GM23248 (cell line): Measurements from ENCODE around the gene ZNF174. TPM values are rescaled to one million over a fixed set of nuclear protein-coding genes. Genes with fewer than 3 reads are reported as not detected.

Experiments
- DNase-seq: peaks from one replicate; pipeline ENCODE4 v3.0.0-alpha.2; 2015
- H2AFZ ChIP-seq: fragments of 200-600 bp; sonication (generic); 2 replicates; pipeline ENCODE4 v1.6.1; 2016; ENCODE audit warnings: antibody characterized with exemption
- H3F3A ChIP-seq: fragments of 200-600 bp; sonication (generic); 2 replicates; pipeline ENCODE4 v1.6.1; 2016; ENCODE audit warnings: mild to moderate bottlenecking, antibody characterized with exemption, mixed run types; ENCODE audit not compliant: insufficient read depth
- H3K27ac ChIP-seq: fragments of 200-600 bp; sonication (generic); 2 replicates; pipeline ENCODE4 v1.5.1; 2016; ENCODE audit warnings: mild to moderate bottlenecking
- H3K27me3 ChIP-seq: fragments of 200-600 bp; sonication (generic); replicated peaks from 2 replicates; pipeline ENCODE4 v1.6.1; 2016; ENCODE audit warnings: mild to moderate bottlenecking; ENCODE audit not compliant: insufficient read depth
- H3K36me3 ChIP-seq: fragments of 200-600 bp; sonication (generic); 2 replicates; pipeline ENCODE4 v1.6.1; 2016; ENCODE audit warnings: low read depth, mild to moderate bottlenecking
- H3K4me1 ChIP-seq: fragments of 200-600 bp; sonication (generic); 2 replicates; pipeline ENCODE4 v1.6.1; 2016; ENCODE audit warnings: mild to moderate bottlenecking; ENCODE audit not compliant: insufficient read depth
- H3K4me2 ChIP-seq: fragments of 200-600 bp; sonication (generic); one replicate; pipeline ENCODE4 v1.6.1; 2016; ENCODE audit warnings: mild to moderate bottlenecking; ENCODE audit not compliant: unreplicated experiment
- H3K4me3 ChIP-seq: fragments of 200-600 bp; sonication (generic); 2 replicates; pipeline ENCODE4 v1.5.1; 2016; ENCODE audit warnings: mild to moderate bottlenecking
- H3K79me2 ChIP-seq: fragments of 200-600 bp; sonication (generic); 2 replicates; pipeline ENCODE4 v1.6.1; 2016; ENCODE audit warnings: mild to moderate bottlenecking; ENCODE audit not compliant: insufficient read depth
- H3K9ac ChIP-seq: fragments of 200-600 bp; sonication (generic); 2 replicates; pipeline ENCODE4 v1.6.1; 2016; ENCODE audit warnings: mild to moderate bottlenecking
- H3K9me2 ChIP-seq: fragments of 200-600 bp; sonication (generic); 2 replicates; pipeline ENCODE4 v1.6.1; 2016; ENCODE audit warnings: mixed run types, mild to moderate bottlenecking, moderate library complexity; ENCODE audit not compliant: insufficient read depth
- H3K9me3 ChIP-seq: fragments of 200-600 bp; sonication (generic); one replicate; pipeline ENCODE4 v1.6.1; 2017; ENCODE audit warnings: low read depth
- H4K20me1 ChIP-seq: fragments of 200-600 bp; sonication (generic); 2 replicates; pipeline ENCODE4 v1.6.0; 2016; ENCODE audit not compliant: insufficient read depth
- EZH2 ChIP-seq: fragments of 200-600 bp; sonication (generic); IDR thresholded peaks from 2 replicates; pipeline ENCODE4 v1.6.1; 2018; ENCODE audit warnings: antibody characterized with exemption, mild to moderate bottlenecking; ENCODE audit not compliant: insufficient read depth, poor library complexity, severe bottlenecking
- EZH2phosphoT487 ChIP-seq: fragments of 200-600 bp; sonication (generic); IDR thresholded peaks from 2 replicates; pipeline ENCODE4 v1.6.1; 2018; ENCODE audit warnings: antibody characterized with exemption, moderate library complexity, mild to moderate bottlenecking, low read depth; ENCODE audit not compliant: insufficient read depth
- WGBS, 2 experiments: methylation state at CpG; one replicate each; pipeline ENCODE4 v1.1.6; 2015 to 2017; ENCODE audit warnings: low lambda C conversion rate in 2 of 2, low coverage in 1 of 2; ENCODE audit errors: missing lambda C conversion rate in 2 of 2; 5-methylcytosine and 5-hydroxymethylcytosine counted together
- in situ Hi-C: fragments of 300-500 bp; cut with MboI; formaldehyde crosslinking; loops from 2 replicates; pipeline ENCODE4 v1.15.0; 2020
- polyA plus RNA-seq: library from polyadenylated mRNA; unstranded; fragments of >200 nt; fragmentation: Nextera tagmentation; extraction: Ambion mirVana; gene quantifications from 2 replicates; pipeline ENCODE4 v1.2.1, GENCODE V29; 2016
- total RNA-seq: library from RNA; depleted of rRNA; stranded (reverse); fragments of >200 nt; shearing (Covaris generic); gene quantifications from 2 replicates; pipeline ENCODE4 v1.2.3, GENCODE V29; 2014; rRNA removed

ZNF174 gene
- total RNA-seq (7.1 and 10.4 TPM in 2 replicates), polyA plus RNA-seq (8.2 and 9.1 TPM in 2 replicates)

- Histone ChIP-seq H3K79me2 (peaks cover 73% of the 10 kb centered on the region), H3K4me2 (peak within 1 kb of the TSS; percentile 93), H3K36me3 (peaks cover 18% of the 10 kb centered on the region), H3F3A (peaks cover 9% of the 10 kb centered on the region; the same call in 1 of the 2 replicates), H3K9me2 (no peaks in the 10 kb centered on the region), H3K9ac (peak within 1 kb of the TSS; percentile 92), H2AFZ (peak within 1 kb of the TSS; percentile 96), H4K20me1 (no peaks in the 10 kb centered on the region), H3K27ac (peak within 1 kb of the TSS; percentile 71), H3K9me3 (no peaks in the 10 kb centered on the region), H3K4me3 (peak within 1 kb of the TSS; percentile 96), H3K27me3 (no peaks in the 10 kb centered on the region), H3K4me1 (peaks cover 9% of the 10 kb centered on the region; the same call in 1 of the 2 replicates)
- TF ChIP-seq EZH2 (no peak), EZH2phosphoT487 (no peak)
- in situ Hi-C loops, result no loop called here
- DNase-seq, result peak; percentile 99
- WGBS, 2 experiments, result 1% methylated on average over 72 to 92 of the region's 95 CpGs
Observed at GRCh38 chr16:3400779-3401688, at the start of gene ZNF174, which contains the start of gene ZSCAN32. Gene ZNF174, plus strand, starts transcription at chr16:3401215. Its CDS starts 790 bp downstream, at chr16:3402005. Gene ZSCAN32, minus strand, starts transcription at chr16:3401004. Its CDS starts 3,447 bp downstream, at chr16:3397557.

GRCh38 chr16:3355589-3355988, 45.4 kb upstream of the ZNF174 start, which contains the start of gene OR2C1:
Gene OR2C1, plus strand, starts transcription at chr16:3355889. Its CDS starts 52 bp downstream, at chr16:3355941.
- H3F3A ChIP-seq, result no peaks in the 10 kb centered on the region
- 34 to 43% methylated on average over 3 of the region's 3 CpGs for WGBS, 2 experiments
- no peak for DNase-seq
- H3K27me3 ChIP-seq, result 0 out of 2 replicates have a peak, but pooled peaks cover under 1% of the 10 kb centered on the region
- no peak within 1 kb of the TSS for H3K4me3 ChIP-seq
- H3K79me2 ChIP-seq, result no peaks in the 10 kb centered on the region
- TF ChIP-seq EZH2phosphoT487 (no peak), EZH2 (no peak)
- H4K20me1 ChIP-seq, result no peaks in the 10 kb centered on the region
- H3K9me3 ChIP-seq, result no peaks in the 10 kb centered on the region
- no peaks in the 10 kb centered on the region for H3K36me3 ChIP-seq
- H3K9ac ChIP-seq, result no peak within 1 kb of the TSS
- H2AFZ ChIP-seq, result no peak within 1 kb of the TSS
- in situ Hi-C loops, result no loop called here
- H3K9me2 ChIP-seq, result 0 out of 2 replicates have a peak, but pooled peaks cover 2% of the 10 kb centered on the region
- no peak within 1 kb of the TSS for H3K27ac ChIP-seq
- H3K4me1 ChIP-seq, result no peaks in the 10 kb centered on the region
- H3K4me2 ChIP-seq, result no peak within 1 kb of the TSS

GRCh38 chr16:3356118-3356517, 44.9 kb upstream of the ZNF174 start:
- H3F3A ChIP-seq, result no peaks in the 10 kb centered on the region
- no peak overlapping the region for H2AFZ ChIP-seq
- in situ Hi-C loops, result no loop called here
- H4K20me1 ChIP-seq, result no peaks in the 10 kb centered on the region
- H3K27ac ChIP-seq, result no peak overlapping the region
- 0 out of 2 replicates have a peak, but pooled peaks cover 2% of the 10 kb centered on the region for H3K9me2 ChIP-seq
- no peak overlapping the region for H3K9ac ChIP-seq
- H3K4me2 ChIP-seq, result no peak overlapping the region
- H3K27me3 ChIP-seq, result 0 out of 2 replicates have a peak, but pooled peaks cover 4% of the 10 kb centered on the region
- 55% methylated on average over 10 of the region's 10 CpGs for WGBS, 2 experiments
- H3K79me2 ChIP-seq, result no peaks in the 10 kb centered on the region
- TF ChIP-seq EZH2phosphoT487 (no peak), EZH2 (no peak)
- DNase-seq, result no peak
- no peaks in the 10 kb centered on the region for H3K9me3 ChIP-seq
- no peaks in the 10 kb centered on the region for H3K36me3 ChIP-seq
- no peak overlapping the region for H3K4me3 ChIP-seq
- no peaks in the 10 kb centered on the region for H3K4me1 ChIP-seq

GRCh38 chr16:3358871-3359270, 42.1 kb upstream of the ZNF174 start:
- H3K9me2 ChIP-seq, result 0 out of 2 replicates have a peak, but pooled peaks cover 2% of the 10 kb centered on the region
- no peak for TF ChIP-seq EZH2
- TF ChIP-seq EZH2phosphoT487, result no peak
- 0 out of 2 replicates have a peak, but pooled peaks cover 4% of the 10 kb centered on the region for H3K27me3 ChIP-seq
- no peaks in the 10 kb centered on the region for H3K9me3 ChIP-seq
- no peaks in the 10 kb centered on the region for H3F3A ChIP-seq
- H4K20me1 ChIP-seq, result no peaks in the 10 kb centered on the region
- no peaks in the 10 kb centered on the region for H3K4me1 ChIP-seq
- H2AFZ ChIP-seq, result no peak overlapping the region
- in situ Hi-C loops, result no loop called here
- no peak overlapping the region for H3K27ac ChIP-seq
- H3K36me3 ChIP-seq, result no peaks in the 10 kb centered on the region
- 0% methylated on average over 1 of the region's 1 CpG for WGBS, 2 experiments
- no peak overlapping the region for H3K4me3 ChIP-seq
- no peak for DNase-seq
- no peak overlapping the region for H3K4me2 ChIP-seq
- no peaks in the 10 kb centered on the region for H3K79me2 ChIP-seq
- no peak overlapping the region for H3K9ac ChIP-seq
